Activated T-helper 9 cell treated with anti-CD3 and anti-CD28 coated beads, Interleukin-2, amount 50 U/mL, for 16 hours (primary cell): ENCODE measurements around the gene LILRA5.
"Not testable (repeated sequence)": the region's sequence is repeated elsewhere in the genome, so short reads cannot be mapped to it uniquely, and the experiment has no call there.

ENCODE experiments used
- DNase-seq: peaks from one replicate; pipeline ENCODE4 v3.0.0-alpha.2; 2020; ENCODE audit warnings: low read depth

Gene LILRA5

GRCh38 chr19:54302257-54302656, 10.7 kb downstream of the LILRA5 start:
- no peak for DNase-seq

- DNase-seq: no peak
Measured at GRCh38 chr19:54299515-54299914, 13.5 kb downstream of the LILRA5 start.

GRCh38 chr19:54299126-54299498, 13.9 kb downstream of the LILRA5 start:
- no peak for DNase-seq

GRCh38 chr19:54298357-54299125, 14.4 kb downstream of the LILRA5 start:
- no peak for DNase-seq

GRCh38 chr19:54297759-54298305, 15.1 kb downstream of the LILRA5 start:
- DNase-seq: no peak

- no peak for DNase-seq
Measured at GRCh38 chr19:54294539-54294938, 18.4 kb downstream of the LILRA5 start.

- not testable (repeated sequence) for DNase-seq
Measured at GRCh38 chr19:54289160-54289559, 23.8 kb downstream of the LILRA5 start.

- no peak for DNase-seq
Measured at GRCh38 chr19:54287456-54287855, 25.5 kb downstream of the LILRA5 start.

- not testable (repeated sequence) for DNase-seq
Measured at GRCh38 chr19:54286283-54286682, 26.7 kb downstream of the LILRA5 start.

GRCh38 chr19:54285427-54286056, 27.4 kb downstream of the LILRA5 start:
- not testable (repeated sequence) for DNase-seq

GRCh38 chr19:54282686-54283470, 30.1 kb downstream of the LILRA5 start:
- no peak for DNase-seq

GRCh38 chr19:54281729-54282075, 31.3 kb downstream of the LILRA5 start:
- DNase-seq: not testable (repeated sequence)

- DNase-seq: no peak
Measured at GRCh38 chr19:54281007-54281728, 31.8 kb downstream of the LILRA5 start, which contains the start of gene LILRB2. Gene LILRB2, minus strand, starts transcription at chr19:54281110. Its CDS starts 614 bp downstream, at chr19:54280496.

GRCh38 chr19:54280441-54280840, 32.5 kb downstream of the LILRA5 start:
- not testable (repeated sequence) for DNase-seq

GRCh38 chr19:54280025-54280424, 32.9 kb downstream of the LILRA5 start:
- DNase-seq: not testable (repeated sequence)

GRCh38 chr19:54279406-54279962, 33.5 kb downstream of the LILRA5 start:
- DNase-seq: no peak

GRCh38 chr19:54278571-54279195, 34.3 kb downstream of the LILRA5 start:
- not testable (repeated sequence) for DNase-seq

GRCh38 chr19:54278056-54278455, 34.9 kb downstream of the LILRA5 start:
- not testable (repeated sequence) for DNase-seq

GRCh38 chr19:54277111-54277615, 35.8 kb downstream of the LILRA5 start:
- DNase-seq: not testable (repeated sequence)

GRCh38 chr19:54275951-54276350, 37.0 kb downstream of the LILRA5 start:
- DNase-seq: no peak

- not testable (repeated sequence) for DNase-seq
Measured at GRCh38 chr19:54274516-54274915, 38.5 kb downstream of the LILRA5 start.
